K562 (cell line): ENCODE data around the gene COL6A1. TPM values are rescaled to one million over a fixed set of nuclear protein-coding genes. Genes with fewer than 3 reads are reported as not detected.

ENCODE experiments used
- ATAC-seq: fragments of 200-7000 bp; cut with Tn5 transposase; 3 replicates; pipeline ENCODE4 v1.9.1; 2020; ENCODE audit warnings: moderate library complexity
- BruUV-seq: library from RNA; stranded (reverse); fragments of 400-500 nt; replicated peaks from 2 replicates; lab custom pipeline; 2021; lab: Mats Ljungman, UMichigan
- CTCF ChIA-PET: fragments of 300-600 bp; formaldehyde crosslinking; extraction: SDS; loops from one replicate; lab custom pipeline; 2021; ENCODE audit warnings: low intra/inter-chr PET ratio; lab: Yijun Ruan, JAX
- POLR2A ChIA-PET: fragments of 300-600, 350-650 bp; sonication (Branson Sonifier 250); formaldehyde crosslinking; extraction: SDS; loops from one replicate; lab custom pipeline; 2021; ENCODE audit warnings: antibody characterized with exemption, inconsistent platforms; lab: Yijun Ruan, JAX
- DNase-seq, 4 experiments: peaks; one replicate each; pipeline versions ENCODE4 v3.0.0 to v3.0.0-alpha.2; 2011 to 2018; ENCODE audit warnings: low spot score in 3 of 4, mixed read lengths in 3 of 4; ENCODE audit errors: extremely low read depth in 1 of 4
- FAIRE-seq: peaks from 2 replicates; lab custom pipeline; 2011; peaks lifted over from hg19 to GRCh38; lab: Jason Lieb, UNC
- H2AFZ ChIP-seq: 2 replicates; pipeline ENCODE4 v1.6.0; 2011; ENCODE audit warnings: low read depth, low read length, control low read depth, inconsistent platforms
- H3K27ac ChIP-seq: fragments of 200-600 bp; 3 replicates; pipeline ENCODE4 v1.8.0; 2011; ENCODE audit warnings: low read depth, mild to moderate bottlenecking, control low read depth, inconsistent platforms, low read length, moderate library complexity, mixed read lengths; ENCODE audit errors: extremely low read depth
- H3K27me3 ChIP-seq, 2 experiments: fragments of 300-600 bp in 1 of 2; 2 replicates in 1 of 2; 3 replicates in 1 of 2; pipeline versions ENCODE4 v1.6.0 to v1.8.0; 2011; ENCODE audit warnings: inconsistent platforms in 2 of 2, low read length in 2 of 2, mild to moderate bottlenecking in 1 of 2, mixed read lengths in 1 of 2, moderate library complexity in 1 of 2; ENCODE audit not compliant: control insufficient read depth in 2 of 2, insufficient read depth in 2 of 2
- H3K36me3 ChIP-seq: fragments of 300-600 bp; 3 replicates; pipeline ENCODE4 v1.8.0; 2011; ENCODE audit warnings: mild to moderate bottlenecking, low read length, inconsistent platforms; ENCODE audit not compliant: control insufficient read depth, insufficient read depth
- H3K4me1 ChIP-seq, 2 experiments: fragments of 200-600 bp in 1 of 2; replicated peaks in 1 of 2; 2 replicates in 1 of 2; 3 replicates in 1 of 2; pipeline versions ENCODE4 v1.5.1 to v1.8.0; 2011; ENCODE audit warnings: inconsistent platforms in 2 of 2, low read length in 2 of 2, mild to moderate bottlenecking in 1 of 2, mixed read lengths in 1 of 2, moderate library complexity in 1 of 2; ENCODE audit not compliant: control insufficient read depth in 2 of 2, insufficient read depth in 2 of 2
- H3K4me2 ChIP-seq: 2 replicates; pipeline ENCODE4 v1.6.1; 2011; ENCODE audit warnings: low read length, control low read depth, inconsistent platforms, mixed read lengths; ENCODE audit not compliant: insufficient read depth
- H3K4me3 ChIP-seq: fragments of 200-600 bp; sonication (generic), shearing (Covaris generic); 2 replicates; pipeline ENCODE4 v1.5.1; 2016; ENCODE audit warnings: control low read depth, inconsistent platforms
- H3K79me2 ChIP-seq: fragments of 200-600 bp; 3 replicates; pipeline ENCODE4 v1.8.0; 2011; ENCODE audit warnings: low read length, inconsistent platforms; ENCODE audit not compliant: control insufficient read depth, insufficient read depth
- H3K9ac ChIP-seq, 2 experiments: 2 replicates each; pipeline versions ENCODE4 v1.6.0 to v1.6.1; 2011; ENCODE audit warnings: low read depth in 2 of 2, low read length in 2 of 2, control low read depth in 1 of 2, inconsistent platforms in 1 of 2, mild to moderate bottlenecking in 1 of 2, mixed read lengths in 1 of 2; ENCODE audit not compliant: insufficient read depth in 1 of 2
- H3K9me1 ChIP-seq: one replicate; pipeline ENCODE4 v1.6.0; 2011; ENCODE audit warnings: inconsistent platforms, mild to moderate bottlenecking, low read length, moderate library complexity; ENCODE audit not compliant: control insufficient read depth, insufficient read depth
- H3K9me3 ChIP-seq: replicated peaks from 2 replicates; pipeline ENCODE4 v1.5.1; 2011; ENCODE audit warnings: low read depth, low read length, inconsistent platforms; ENCODE audit not compliant: control insufficient read depth, insufficient read depth
- H4K20me1 ChIP-seq: replicated peaks from 2 replicates; pipeline ENCODE4 v1.6.1; 2011; ENCODE audit warnings: low read length, inconsistent platforms, mixed read lengths; ENCODE audit not compliant: control insufficient read depth, insufficient read depth
- CBFA2T3 ChIP-seq: fragments of 450-650 bp; IDR thresholded peaks from 2 replicates; pipeline ENCODE4 v1.6.1; 2017
- HDAC8 ChIP-seq: fragments of 450-650 bp; IDR thresholded peaks from 2 replicates; pipeline ENCODE4 v1.6.1; 2016; ENCODE audit warnings: mild to moderate bottlenecking, missing genetic modification characterization, moderate library complexity, missing compliant biosample characterization
- KDM1A ChIP-seq, 2 experiments: fragments of 450-650 bp; IDR thresholded peaks; 2 replicates each; pipeline ENCODE4 v1.6.1; 2016; ENCODE audit warnings: mild to moderate bottlenecking in 2 of 2
- MIER1 ChIP-seq: fragments of 450-650 bp; IDR thresholded peaks from 2 replicates; pipeline ENCODE4 v1.6.1; 2016; ENCODE audit warnings: antibody characterized with exemption, mild to moderate bottlenecking, low read depth
- NFE2L1 ChIP-seq: fragments of 450-650 bp; IDR thresholded peaks from 2 replicates; pipeline ENCODE4 v1.6.1; 2016; ENCODE audit warnings: missing genetic modification characterization, low read depth, mild to moderate bottlenecking, missing compliant biosample characterization, moderate library complexity, borderline replicate concordance
- NFIX ChIP-seq: fragments of 250-450 bp; sonication (Bioruptor Pico); IDR thresholded peaks from 2 replicates; pipeline ENCODE4 v1.4.0; 2020; ENCODE audit warnings: low read depth, mild to moderate bottlenecking, moderate library complexity
- NFXL1 ChIP-seq: fragments of 450-650 bp; formaldehyde crosslinking; IDR thresholded peaks from 2 replicates; pipeline ENCODE4 v1.4.0; 2021; ENCODE audit warnings: mild to moderate bottlenecking
- NUFIP1 ChIP-seq: fragments of 450-650 bp; IDR thresholded peaks from 2 replicates; pipeline ENCODE4 v1.6.1; 2018; ENCODE audit not compliant: partially characterized antibody
- POLR2B ChIP-seq: fragments of 450-650 bp; IDR thresholded peaks from 2 replicates; pipeline ENCODE4 v1.6.1; 2018; ENCODE audit warnings: low read depth; ENCODE audit not compliant: partially characterized antibody
- RBM15 ChIP-seq: fragments of 200-400 bp; formaldehyde crosslinking; IDR thresholded peaks from 2 replicates; pipeline ENCODE4 v1.6.1; 2018; ENCODE audit warnings: mild to moderate bottlenecking, low read length, moderate library complexity; ENCODE audit not compliant: insufficient read depth
- ZC3H11A ChIP-seq: IDR thresholded peaks from 2 replicates; pipeline ENCODE4 v1.6.1; 2012; ENCODE audit warnings: low read depth, low read length, improper control_type of control experiment
- ZNF12 ChIP-seq: sonication (generic); formaldehyde crosslinking; IDR thresholded peaks from 2 replicates; pipeline ENCODE4 v1.4.0; 2020; ENCODE audit warnings: mild to moderate bottlenecking, missing genetic modification reagents
- ZNF263 ChIP-seq: sonication (generic); formaldehyde crosslinking; IDR thresholded peaks from 2 replicates; pipeline ENCODE4 v1.8.0; 2022; ENCODE audit warnings: mild to moderate bottlenecking, missing genetic modification reagents, borderline replicate concordance
- ZSCAN29 ChIP-seq: fragments of 450-650 bp; IDR thresholded peaks from 2 replicates; pipeline ENCODE4 v1.6.1; 2017
- WGBS: fragments of 100-300 bp; shearing (Covaris generic); methylation state at CpG from one replicate; pipeline ENCODE4 v1.1.6; 2016; ENCODE audit warnings: low coverage, mixed read lengths; ENCODE audit not compliant: insufficient coverage; ENCODE audit errors: missing lambda C conversion rate; 5-methylcytosine and 5-hydroxymethylcytosine counted together
- in situ Hi-C: fragments of 300-500 bp; cut with MboI; formaldehyde crosslinking; loops from 4 replicates; pipeline ENCODE4 v1.15.0; 2018; ENCODE audit warnings: inconsistent platforms, mixed read lengths
- intact Hi-C: fragments of 100-400 bp; cut with micrococcal nuclease; formaldehyde crosslinking; loops from 2 replicates; pipeline ENCODE4 v1.14.2; 2022
- polyA plus RNA-seq, 8 experiments: library from polyadenylated mRNA; depleted of rRNA in 4 of 8; stranded (reverse) in 5 of 8; unstranded in 3 of 8; fragments of >200 nt; fragmentation: Nextera tagmentation in 2 of 8; fragmentation: Illumina TruSeq in 1 of 8; extraction: Ambion mirVana in 2 of 8; extraction: Trizol in 1 of 8; gene quantifications; 2 replicates each; pipeline versions ENCODE4 v1.2.1 to v1.2.3, GENCODE V29; 2011 to 2014; ENCODE audit warnings: inconsistent platforms in 1 of 8, missing spikeins in 1 of 8
- total RNA-seq, 7 experiments: library from RNA; depleted of rRNA in 6 of 7; stranded (reverse); fragments of >200 nt in 6 of 7; fragmentation: Illumina TruSeq in 2 of 7; extraction: Trizol in 2 of 7; gene quantifications; 2 replicates each; pipeline versions ENCODE4 v1.2.1 to v1.2.3, GENCODE V29; 2011 to 2021; ENCODE audit warnings: low replicate concordance in 1 of 7
- TF ChIP-seq, protein P1 (sequence below): fragments of 450-650 bp; IDR thresholded peaks from 2 replicates; pipeline ENCODE4 v1.6.1; 2017; ENCODE audit warnings: antibody characterized with exemption
- TF ChIP-seq, protein P2 (sequence below): sonication (generic); formaldehyde crosslinking; IDR thresholded peaks from 2 replicates; pipeline ENCODE4 v1.8.0; 2022; ENCODE audit warnings: mild to moderate bottlenecking, missing genetic modification reagents, borderline replicate concordance
- TF ChIP-seq, protein P3 (sequence below): fragments of 150-350 bp; conservative IDR thresholded peaks from 2 replicates; pipeline ENCODE4 v1.6.1; 2014; ENCODE audit warnings: low read length

Gene COL6A1
- total and polyA plus RNA-seq, 9 of the 15 experiments (the other 6 are each of a cell fraction or from before 2014, with no cell fraction given): 0.07 to 1.3 (median 0.14) TPM; not detected in 3

DNA sequence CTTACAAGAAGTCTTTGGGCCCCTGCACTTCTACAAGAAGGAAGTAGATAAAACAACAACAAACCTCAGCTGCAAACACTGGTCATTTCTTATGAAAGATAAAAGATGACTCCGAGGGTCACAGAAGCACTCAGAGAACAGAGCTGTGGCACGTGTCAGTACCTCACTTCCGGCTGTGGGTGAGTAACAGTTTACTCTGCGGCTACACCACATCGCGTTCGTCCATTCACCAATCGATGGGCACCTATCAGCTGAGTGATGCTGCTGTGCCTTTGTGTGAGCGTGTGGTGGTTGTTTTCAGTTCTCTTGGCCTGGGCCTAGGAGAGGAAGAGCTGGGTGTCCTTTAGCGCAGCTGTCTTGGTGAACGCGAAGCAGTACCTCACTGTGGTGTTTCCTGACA is 49.9 kb downstream of the COL6A1 start:
- Histone ChIP-seq H3K27me3 (peaks cover 5 to 6% of the 10 kb centered on the region in 2 experiments; a peak in 3 of 5 replicates), H3K27ac (no peak overlapping the region), H4K20me1 (no peaks in the 10 kb centered on the region), H3K9ac (no peak overlapping the region), H3K4me2 (no peak overlapping the region), H3K79me2 (no peaks in the 10 kb centered on the region), H3K4me3 (no peak overlapping the region), H3K9me3 (peaks cover 3% of the 10 kb centered on the region), H3K4me1 (peaks cover 0 to 15% of the 10 kb centered on the region in 2 experiments; a peak in 3 of 5 replicates), H3K9me1 (no peaks in the 10 kb centered on the region), H2AFZ (no peak overlapping the region; the same call in 1 of the 2 replicates), H3K36me3 (no peaks in the 10 kb centered on the region)
- in situ Hi-C loops: no loop called here
- ATAC-seq: no peak
- POLR2A ChIA-PET: interaction anchor here (3.7 kb wide), 1 partner anchor 9 kb away, joined by 19 read pairs; no protein-coding TSS in a partner anchor
- 6% methylated on average over 12 of the region's 12 CpGs for WGBS
- no TSS peak for BruUV-seq
- CTCF ChIA-PET: no interaction called here
- peak; percentile 6 for FAIRE-seq
- intact Hi-C loops: no loop called here
- peak in 1 of 4 experiments; percentile 12 for DNase-seq
- no peak for TF ChIP-seq NFIX (CRISPR knock-in tag)
- no peak for TF ChIP-seq NUFIP1
- no peak for TF ChIP-seq ZC3H11A
- TF ChIP-seq ZNF12 (CRISPR knock-in tag): no peak
- no peak for TF ChIP-seq RBM15
- no peak for TF ChIP-seq HDAC8
- TF ChIP-seq ZSCAN29: no peak
- TF ChIP-seq, protein P1, sequence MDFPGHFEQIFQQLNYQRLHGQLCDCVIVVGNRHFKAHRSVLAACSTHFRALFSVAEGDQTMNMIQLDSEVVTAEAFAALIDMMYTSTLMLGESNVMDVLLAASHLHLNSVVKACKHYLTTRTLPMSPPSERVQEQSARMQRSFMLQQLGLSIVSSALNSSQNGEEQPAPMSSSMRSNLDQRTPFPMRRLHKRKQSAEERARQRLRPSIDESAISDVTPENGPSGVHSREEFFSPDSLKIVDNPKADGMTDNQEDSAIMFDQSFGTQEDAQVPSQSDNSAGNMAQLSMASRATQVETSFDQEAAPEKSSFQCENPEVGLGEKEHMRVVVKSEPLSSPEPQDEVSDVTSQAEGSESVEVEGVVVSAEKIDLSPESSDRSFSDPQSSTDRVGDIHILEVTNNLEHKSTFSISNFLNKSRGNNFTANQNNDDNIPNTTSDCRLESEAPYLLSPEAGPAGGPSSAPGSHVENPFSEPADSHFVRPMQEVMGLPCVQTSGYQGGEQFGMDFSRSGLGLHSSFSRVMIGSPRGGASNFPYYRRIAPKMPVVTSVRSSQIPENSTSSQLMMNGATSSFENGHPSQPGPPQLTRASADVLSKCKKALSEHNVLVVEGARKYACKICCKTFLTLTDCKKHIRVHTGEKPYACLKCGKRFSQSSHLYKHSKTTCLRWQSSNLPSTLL: no peak
- TF ChIP-seq KDM1A (IDR thresholded peaks at IDR 0.05): peak in 1 of 2 experiments; percentile 31; a peak in 1 of 4 replicates
- TF ChIP-seq CBFA2T3: peak; percentile 35; the same call in 1 of the 2 replicates
- no peak for TF ChIP-seq POLR2B
- TF ChIP-seq ZNF263 (CRISPR knock-in tag): no peak
- TF ChIP-seq NFE2L1 (tag): no peak
- no peak for TF ChIP-seq NFXL1 (CRISPR knock-in tag)
- TF ChIP-seq, protein P2, sequence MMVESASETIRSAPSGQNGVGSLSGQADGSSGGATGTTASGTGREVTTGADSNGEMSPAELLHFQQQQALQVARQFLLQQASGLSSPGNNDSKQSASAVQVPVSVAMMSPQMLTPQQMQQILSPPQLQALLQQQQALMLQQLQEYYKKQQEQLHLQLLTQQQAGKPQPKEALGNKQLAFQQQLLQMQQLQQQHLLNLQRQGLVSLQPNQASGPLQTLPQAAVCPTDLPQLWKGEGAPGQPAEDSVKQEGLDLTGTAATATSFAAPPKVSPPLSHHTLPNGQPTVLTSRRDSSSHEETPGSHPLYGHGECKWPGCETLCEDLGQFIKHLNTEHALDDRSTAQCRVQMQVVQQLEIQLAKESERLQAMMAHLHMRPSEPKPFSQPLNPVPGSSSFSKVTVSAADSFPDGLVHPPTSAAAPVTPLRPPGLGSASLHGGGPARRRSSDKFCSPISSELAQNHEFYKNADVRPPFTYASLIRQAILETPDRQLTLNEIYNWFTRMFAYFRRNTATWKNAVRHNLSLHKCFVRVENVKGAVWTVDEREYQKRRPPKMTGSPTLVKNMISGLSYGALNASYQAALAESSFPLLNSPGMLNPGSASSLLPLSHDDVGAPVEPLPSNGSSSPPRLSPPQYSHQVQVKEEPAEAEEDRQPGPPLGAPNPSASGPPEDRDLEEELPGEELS (CRISPR knock-in tag): no peak
- TF ChIP-seq MIER1: no peak
- TF ChIP-seq, protein P3, sequence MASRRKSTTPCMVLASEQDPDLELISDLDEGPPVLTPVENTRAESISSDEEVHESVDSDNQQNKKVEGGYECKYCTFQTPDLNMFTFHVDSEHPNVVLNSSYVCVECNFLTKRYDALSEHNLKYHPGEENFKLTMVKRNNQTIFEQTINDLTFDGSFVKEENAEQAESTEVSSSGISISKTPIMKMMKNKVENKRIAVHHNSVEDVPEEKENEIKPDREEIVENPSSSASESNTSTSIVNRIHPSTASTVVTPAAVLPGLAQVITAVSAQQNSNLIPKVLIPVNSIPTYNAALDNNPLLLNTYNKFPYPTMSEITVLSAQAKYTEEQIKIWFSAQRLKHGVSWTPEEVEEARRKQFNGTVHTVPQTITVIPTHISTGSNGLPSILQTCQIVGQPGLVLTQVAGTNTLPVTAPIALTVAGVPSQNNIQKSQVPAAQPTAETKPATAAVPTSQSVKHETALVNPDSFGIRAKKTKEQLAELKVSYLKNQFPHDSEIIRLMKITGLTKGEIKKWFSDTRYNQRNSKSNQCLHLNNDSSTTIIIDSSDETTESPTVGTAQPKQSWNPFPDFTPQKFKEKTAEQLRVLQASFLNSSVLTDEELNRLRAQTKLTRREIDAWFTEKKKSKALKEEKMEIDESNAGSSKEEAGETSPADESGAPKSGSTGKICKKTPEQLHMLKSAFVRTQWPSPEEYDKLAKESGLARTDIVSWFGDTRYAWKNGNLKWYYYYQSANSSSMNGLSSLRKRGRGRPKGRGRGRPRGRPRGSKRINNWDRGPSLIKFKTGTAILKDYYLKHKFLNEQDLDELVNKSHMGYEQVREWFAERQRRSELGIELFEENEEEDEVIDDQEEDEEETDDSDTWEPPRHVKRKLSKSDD: no peak
